ENCODE results near the gene MYH6. TPM values are rescaled to one million over a fixed set of nuclear protein-coding genes. Genes with fewer than 3 reads are reported as not detected.
"Not testable (repeated sequence)": the region's sequence is repeated elsewhere in the genome, so short reads cannot be mapped to it uniquely, and the experiment has no call there.

Gene MYH6
- total and polyA plus RNA-seq, 3 donors from 2014 or later: 0.12 to 0.44 (median 0.39) TPM

DNA sequence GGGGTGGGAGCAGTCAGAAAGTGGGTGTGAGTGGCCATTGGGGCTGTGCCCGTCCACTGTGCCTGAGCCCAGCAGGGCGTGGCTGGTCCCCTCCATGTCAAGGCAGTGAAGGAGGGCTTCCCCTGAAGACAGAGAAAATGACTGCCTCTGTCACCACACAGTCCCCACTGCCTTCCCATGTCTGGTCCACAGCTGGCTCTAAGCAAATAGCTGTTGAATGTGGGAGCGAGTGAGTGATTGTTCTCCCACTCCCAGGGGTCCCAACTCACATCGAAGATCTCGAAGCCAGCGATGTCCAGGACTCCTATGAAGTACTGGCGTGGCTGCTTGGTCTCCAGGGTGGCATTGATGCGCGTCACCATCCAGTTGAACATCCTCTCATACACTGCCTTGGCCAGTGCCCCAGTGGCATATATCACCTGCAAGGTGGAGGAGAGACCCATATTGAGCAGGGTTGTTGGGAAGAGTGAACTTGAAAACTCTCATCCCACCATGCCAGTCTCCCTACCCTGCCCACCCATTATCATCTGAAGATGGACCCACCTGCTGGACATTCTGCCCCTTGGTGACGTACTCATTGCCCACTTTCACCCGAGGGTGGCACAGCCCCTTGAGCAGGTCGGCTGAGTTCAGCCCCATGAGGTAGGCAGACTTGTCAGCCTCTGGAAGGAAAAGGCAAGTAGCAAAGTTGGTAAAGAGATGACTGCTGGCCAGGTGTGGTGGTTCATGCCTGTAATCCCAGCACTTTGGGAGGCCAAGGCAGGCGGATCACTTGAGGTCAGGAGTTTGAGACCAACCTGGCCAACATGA, 20.8 kb upstream of the MYH6 start:
- TF ChIP-seq POLR2A (IDR thresholded peaks at IDR 0.05): no peak
- TF ChIP-seq, protein P1, sequence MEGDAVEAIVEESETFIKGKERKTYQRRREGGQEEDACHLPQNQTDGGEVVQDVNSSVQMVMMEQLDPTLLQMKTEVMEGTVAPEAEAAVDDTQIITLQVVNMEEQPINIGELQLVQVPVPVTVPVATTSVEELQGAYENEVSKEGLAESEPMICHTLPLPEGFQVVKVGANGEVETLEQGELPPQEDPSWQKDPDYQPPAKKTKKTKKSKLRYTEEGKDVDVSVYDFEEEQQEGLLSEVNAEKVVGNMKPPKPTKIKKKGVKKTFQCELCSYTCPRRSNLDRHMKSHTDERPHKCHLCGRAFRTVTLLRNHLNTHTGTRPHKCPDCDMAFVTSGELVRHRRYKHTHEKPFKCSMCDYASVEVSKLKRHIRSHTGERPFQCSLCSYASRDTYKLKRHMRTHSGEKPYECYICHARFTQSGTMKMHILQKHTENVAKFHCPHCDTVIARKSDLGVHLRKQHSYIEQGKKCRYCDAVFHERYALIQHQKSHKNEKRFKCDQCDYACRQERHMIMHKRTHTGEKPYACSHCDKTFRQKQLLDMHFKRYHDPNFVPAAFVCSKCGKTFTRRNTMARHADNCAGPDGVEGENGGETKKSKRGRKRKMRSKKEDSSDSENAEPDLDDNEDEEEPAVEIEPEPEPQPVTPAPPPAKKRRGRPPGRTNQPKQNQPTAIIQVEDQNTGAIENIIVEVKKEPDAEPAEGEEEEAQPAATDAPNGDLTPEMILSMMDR (IDR thresholded peaks at IDR 0.05): no peak
- DNase-seq: no peak
- 96% methylated on average over 13 of the region's 13 CpGs for WGBS, 2 donors

GRCh38 chr14:23425798-23426197, 17.7 kb upstream of the MYH6 start:
- not testable (repeated sequence) for DNase-seq, H3K9me3 ChIP-seq

More for the DNA sequence above, 20.8 kb upstream of the MYH6 start:
- intact Hi-C loops (cut with DNase I; ENCODE audit: low total_unique reads): no loop called here
- H3K9me3 ChIP-seq: no peaks in the 10 kb centered on the region
- H3K27ac ChIP-seq: no peak overlapping the region
- no peaks in the 10 kb centered on the region for H3K36me3 ChIP-seq (ENCODE audit: low read depth, missing control alignments)
- H3K4me1 ChIP-seq: no peaks in the 10 kb centered on the region
- H3K4me3 ChIP-seq: no peak overlapping the region
- no peaks in the 10 kb centered on the region for H3K27me3 ChIP-seq

GRCh38 chr14:23425169-23425568, 17.1 kb upstream of the MYH6 start:
- Histone ChIP-seq H3K36me3 (ENCODE audit: low read depth, missing control alignments) (no peaks in the 10 kb centered on the region), H3K27me3 (no peaks in the 10 kb centered on the region), H3K4me3 (no peak overlapping the region), H3K9me3 (no peaks in the 10 kb centered on the region), H3K27ac (no peak overlapping the region), H3K4me1 (no peaks in the 10 kb centered on the region)
- intact Hi-C loops (cut with DNase I; ENCODE audit: low total_unique reads): no loop called here
- 90 to 95% methylated on average over 10 of the region's 10 CpGs for WGBS, 2 donors
- TF ChIP-seq POLR2A (IDR thresholded peaks at IDR 0.05): no peak
- TF ChIP-seq, protein P1 (IDR thresholded peaks at IDR 0.05): no peak
- no peak for DNase-seq

More at GRCh38 chr14:23425798-23426197, 17.7 kb upstream of the MYH6 start:
- H3K27ac ChIP-seq; H3K36me3 ChIP-seq (ENCODE audit: low read depth, missing control alignments); H3K27me3 ChIP-seq; H3K4me3 ChIP-seq; intact Hi-C loops (cut with DNase I; ENCODE audit: low total_unique reads); H3K4me1 ChIP-seq: not testable (repeated sequence)
- WGBS, 2 donors: 94 to 96% methylated on average over 5 to 6 of the region's 6 CpGs

GRCh38 chr14:23423657-23424056, 15.6 kb upstream of the MYH6 start:
- no peak for TF ChIP-seq POLR2A (IDR thresholded peaks at IDR 0.05)
- TF ChIP-seq, protein P1 (IDR thresholded peaks at IDR 0.05): no peak
- intact Hi-C loops (cut with DNase I; ENCODE audit: low total_unique reads): no loop called here
- Histone ChIP-seq H3K27ac (no peak overlapping the region), H3K4me1 (no peaks in the 10 kb centered on the region), H3K27me3 (no peaks in the 10 kb centered on the region), H3K36me3 (ENCODE audit: low read depth, missing control alignments) (no peaks in the 10 kb centered on the region), H3K9me3 (no peaks in the 10 kb centered on the region), H3K4me3 (no peak overlapping the region)
- DNase-seq: no peak
- 82% methylated on average over 6 of the region's 6 CpGs for WGBS, 2 donors

DNA sequence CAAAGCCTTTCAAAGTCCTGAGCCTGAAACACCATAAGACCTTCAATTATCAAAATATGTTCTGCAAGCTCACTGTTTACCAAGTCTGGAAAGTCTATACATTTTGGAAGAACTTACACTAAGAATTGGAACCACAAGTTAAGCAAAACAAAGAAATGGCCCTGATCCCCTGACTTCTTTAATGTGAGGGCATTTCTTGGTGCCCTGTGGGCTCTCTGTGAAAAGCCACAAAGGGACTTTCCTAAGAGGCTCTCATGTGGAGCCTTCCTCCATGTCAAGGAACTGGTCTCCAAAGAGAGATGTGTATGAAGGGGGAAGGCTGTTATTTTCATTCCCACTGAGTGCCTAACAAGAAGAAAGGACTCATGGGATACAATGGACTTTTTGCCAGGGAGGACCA, 13.5 kb upstream of the MYH6 start:
- Histone ChIP-seq H3K27ac (no peak overlapping the region), H3K4me3 (no peak overlapping the region), H3K36me3 (ENCODE audit: low read depth, missing control alignments) (no peaks in the 10 kb centered on the region), H3K27me3 (no peaks in the 10 kb centered on the region), H3K4me1 (peaks cover 11% of the 10 kb centered on the region), H3K9me3 (no peaks in the 10 kb centered on the region)
- TF ChIP-seq POLR2A (IDR thresholded peaks at IDR 0.05): no peak
- TF ChIP-seq, protein P1 (IDR thresholded peaks at IDR 0.05): no peak
- intact Hi-C loops (cut with DNase I; ENCODE audit: low total_unique reads): no loop called here
- DNase-seq: no peak

DNA sequence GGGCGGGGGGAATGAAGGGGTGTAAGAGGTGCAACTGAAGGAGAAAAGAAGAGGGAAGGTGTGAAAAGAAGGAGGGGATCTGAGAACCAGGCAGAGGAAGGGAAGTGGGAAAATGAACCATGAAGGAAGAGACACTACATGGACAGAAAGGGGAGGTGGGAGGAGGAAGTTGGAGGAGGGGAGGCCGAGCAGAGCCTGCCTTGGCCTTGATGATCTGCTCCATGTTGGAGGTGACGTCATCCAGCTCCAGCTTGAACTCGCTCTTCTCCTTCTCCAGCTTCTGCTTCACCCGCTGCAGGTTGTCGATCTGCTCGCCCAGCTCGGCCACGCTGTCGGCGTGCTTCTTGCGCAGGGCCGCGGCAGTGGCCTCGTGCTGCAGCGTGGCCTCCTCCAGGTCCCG, 11.6 kb upstream of the MYH6 start:
- H3K36me3 ChIP-seq (ENCODE audit: low read depth, missing control alignments); H3K27me3 ChIP-seq; DNase-seq; H3K4me3 ChIP-seq; intact Hi-C loops (cut with DNase I; ENCODE audit: low total_unique reads); H3K27ac ChIP-seq; H3K9me3 ChIP-seq: not testable (repeated sequence)
- peaks cover 15% of the 10 kb centered on the region for H3K4me1 ChIP-seq
- 47 to 79% methylated on average over 5 of the region's 17 CpGs for WGBS, 2 donors
